AG10803 (cell line): ENCODE measurements around the gene SLC12A5.

Experiments
- DNase-seq: peaks from one replicate; pipeline ENCODE4 v3.0.0; 2010; ENCODE audit warnings: low read depth
- H3K4me3 ChIP-seq: 2 replicates; pipeline ENCODE4 v1.5.1; 2011; ENCODE audit warnings: mild to moderate bottlenecking, low read length, control low read depth
- TF ChIP-seq, protein P1 (sequence below): conservative IDR thresholded peaks from 2 replicates; pipeline ENCODE4 v1.5.1; 2011; ENCODE audit warnings: mild to moderate bottlenecking, low read length, control low read depth, inconsistent platforms

The SLC12A5 gene

DNA sequence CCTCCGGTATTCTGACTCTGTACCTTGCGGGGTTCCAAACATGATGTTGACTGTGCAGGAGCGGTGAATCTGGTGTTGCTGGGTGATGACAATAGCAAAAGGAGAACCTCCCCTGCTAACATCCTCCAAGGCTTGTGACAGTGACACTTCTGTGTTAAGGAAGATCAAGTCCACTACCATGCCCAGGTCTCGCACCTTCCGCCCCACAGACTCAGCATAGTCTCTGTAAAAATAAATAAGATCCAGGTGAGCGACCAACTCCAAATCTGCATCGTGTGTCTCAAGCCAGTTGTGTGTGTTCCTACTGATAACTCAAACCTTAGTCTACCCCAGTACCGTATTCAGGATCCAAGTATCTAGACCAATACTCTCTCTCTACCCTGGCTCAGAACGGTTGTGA lies 36.0 kb downstream of the SLC12A5 start:
- TF ChIP-seq, protein P1, sequence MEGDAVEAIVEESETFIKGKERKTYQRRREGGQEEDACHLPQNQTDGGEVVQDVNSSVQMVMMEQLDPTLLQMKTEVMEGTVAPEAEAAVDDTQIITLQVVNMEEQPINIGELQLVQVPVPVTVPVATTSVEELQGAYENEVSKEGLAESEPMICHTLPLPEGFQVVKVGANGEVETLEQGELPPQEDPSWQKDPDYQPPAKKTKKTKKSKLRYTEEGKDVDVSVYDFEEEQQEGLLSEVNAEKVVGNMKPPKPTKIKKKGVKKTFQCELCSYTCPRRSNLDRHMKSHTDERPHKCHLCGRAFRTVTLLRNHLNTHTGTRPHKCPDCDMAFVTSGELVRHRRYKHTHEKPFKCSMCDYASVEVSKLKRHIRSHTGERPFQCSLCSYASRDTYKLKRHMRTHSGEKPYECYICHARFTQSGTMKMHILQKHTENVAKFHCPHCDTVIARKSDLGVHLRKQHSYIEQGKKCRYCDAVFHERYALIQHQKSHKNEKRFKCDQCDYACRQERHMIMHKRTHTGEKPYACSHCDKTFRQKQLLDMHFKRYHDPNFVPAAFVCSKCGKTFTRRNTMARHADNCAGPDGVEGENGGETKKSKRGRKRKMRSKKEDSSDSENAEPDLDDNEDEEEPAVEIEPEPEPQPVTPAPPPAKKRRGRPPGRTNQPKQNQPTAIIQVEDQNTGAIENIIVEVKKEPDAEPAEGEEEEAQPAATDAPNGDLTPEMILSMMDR = no peak
- DNase-seq = no peak
- H3K4me3 ChIP-seq = no peak overlapping the region

DNA sequence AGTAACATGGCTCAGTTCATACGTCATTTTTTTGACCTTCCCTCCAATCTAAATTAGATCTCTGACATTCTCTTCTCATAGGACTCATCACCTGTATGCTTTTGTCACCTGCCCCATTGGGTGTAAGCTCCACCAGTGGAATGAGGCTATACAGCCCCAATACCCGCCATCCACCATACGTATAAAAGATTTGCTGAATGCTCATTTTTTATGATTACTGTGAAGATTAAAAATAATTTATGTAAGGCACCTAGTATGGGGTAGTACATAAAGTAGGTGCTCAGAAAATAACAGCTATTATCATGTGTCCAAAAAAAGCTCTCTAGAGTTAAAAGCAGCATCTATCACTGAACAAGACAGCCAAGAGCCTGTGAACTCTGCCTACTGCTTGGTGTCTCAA lies 36.7 kb downstream of the SLC12A5 start:
- H3K4me3 ChIP-seq = no peak overlapping the region
- TF ChIP-seq, protein P1 = no peak
- no peak for DNase-seq

DNA sequence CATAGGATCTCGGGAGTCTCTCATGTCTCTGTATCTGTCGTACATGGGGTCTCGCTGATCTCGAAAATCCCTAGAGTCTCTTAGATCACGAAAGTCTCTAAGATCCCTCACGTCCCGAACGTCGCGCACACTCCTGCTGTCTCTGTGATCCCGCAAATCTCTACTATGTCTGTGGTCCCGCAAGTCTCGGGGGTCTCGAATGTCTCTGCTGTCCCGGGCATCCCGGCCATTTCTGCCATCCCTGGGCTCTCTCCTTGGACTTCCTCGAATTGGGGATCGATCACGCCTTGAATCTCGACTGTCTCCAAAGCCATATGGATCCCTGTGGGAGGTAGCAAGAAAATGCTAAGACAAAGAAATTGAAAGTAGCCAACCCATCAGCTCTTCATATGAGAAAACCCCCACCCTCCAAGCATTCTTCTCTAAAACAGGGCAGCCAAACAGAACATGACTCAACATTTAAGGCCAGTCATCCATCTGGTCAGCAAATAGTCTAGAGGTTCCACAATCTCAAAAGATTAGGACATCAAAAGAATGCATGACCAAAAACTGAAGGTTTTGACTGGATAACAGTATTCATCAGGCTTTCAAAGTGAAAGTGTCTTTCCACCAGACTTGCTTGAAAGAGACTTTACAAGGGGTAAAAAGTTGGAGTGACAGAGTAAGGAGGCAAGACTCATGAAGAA lies 41.3 kb downstream of the SLC12A5 start:
- peak; percentile 66 for DNase-seq
- no peak overlapping the region; the same call in 1 of the 2 replicates for H3K4me3 ChIP-seq
- TF ChIP-seq, protein P1 = no peak

DNA sequence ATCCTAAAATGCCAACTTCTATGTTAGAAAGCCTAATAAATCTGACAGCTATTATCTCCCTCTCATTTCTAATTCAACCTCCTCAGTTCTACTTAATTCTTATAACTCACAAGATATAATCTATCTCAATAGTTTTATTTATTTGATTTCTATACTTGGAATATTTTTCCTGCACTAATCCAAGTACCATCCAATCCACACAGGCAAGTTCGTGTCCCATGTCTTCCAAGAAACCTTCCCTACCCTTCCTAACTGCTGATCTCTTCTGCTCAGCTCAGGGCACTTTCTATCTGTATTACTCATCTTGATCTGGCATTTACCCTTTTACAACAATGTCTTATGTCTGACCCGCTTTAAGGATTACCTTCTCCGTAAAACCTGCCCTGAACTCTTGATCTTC lies 42.6 kb downstream of the SLC12A5 start:
- H3K4me3 ChIP-seq = no peak overlapping the region
- no peak for DNase-seq
- TF ChIP-seq, protein P1 = no peak

DNA sequence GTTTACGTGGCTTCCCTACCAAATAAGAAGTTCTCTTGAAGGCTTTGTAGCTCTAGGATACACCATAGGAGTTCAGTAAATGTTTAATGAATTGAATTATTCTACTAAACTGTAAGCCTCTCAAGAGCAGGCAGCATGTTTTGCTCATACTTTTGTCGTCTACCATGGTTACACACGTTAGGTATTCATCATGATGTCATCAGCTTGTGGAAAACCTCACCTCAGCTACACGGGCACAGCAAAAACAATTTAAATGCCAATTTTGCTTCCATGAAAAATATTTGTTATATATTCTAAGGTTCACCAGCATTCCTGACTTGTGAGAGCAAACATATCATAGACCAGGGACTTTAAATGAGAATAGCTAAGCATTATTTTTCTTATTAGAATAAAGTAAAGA lies 44.0 kb downstream of the SLC12A5 start:
- TF ChIP-seq, protein P1 = no peak
- DNase-seq = no peak
- no peak overlapping the region for H3K4me3 ChIP-seq

DNA sequence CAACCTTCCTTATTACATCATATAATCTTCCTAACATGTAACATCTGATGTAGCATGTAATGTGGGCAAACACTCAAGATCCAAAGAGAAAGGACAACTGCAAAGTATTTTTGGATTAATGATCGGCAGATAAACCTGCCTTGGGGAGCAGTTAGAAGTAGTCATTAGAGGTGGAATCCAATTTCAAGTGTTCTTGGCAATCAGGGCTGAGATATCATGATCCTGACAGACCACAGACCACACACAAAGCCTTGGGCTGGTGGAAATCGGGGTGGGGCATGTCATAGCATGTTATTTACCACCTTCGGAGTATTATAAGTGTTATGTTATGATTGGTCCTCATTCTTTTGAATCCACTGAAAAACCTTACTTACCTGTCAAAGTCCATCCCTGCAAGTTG lies 44.4 kb downstream of the SLC12A5 start:
- no peak overlapping the region for H3K4me3 ChIP-seq
- no peak for DNase-seq
- TF ChIP-seq, protein P1 = no peak

DNA sequence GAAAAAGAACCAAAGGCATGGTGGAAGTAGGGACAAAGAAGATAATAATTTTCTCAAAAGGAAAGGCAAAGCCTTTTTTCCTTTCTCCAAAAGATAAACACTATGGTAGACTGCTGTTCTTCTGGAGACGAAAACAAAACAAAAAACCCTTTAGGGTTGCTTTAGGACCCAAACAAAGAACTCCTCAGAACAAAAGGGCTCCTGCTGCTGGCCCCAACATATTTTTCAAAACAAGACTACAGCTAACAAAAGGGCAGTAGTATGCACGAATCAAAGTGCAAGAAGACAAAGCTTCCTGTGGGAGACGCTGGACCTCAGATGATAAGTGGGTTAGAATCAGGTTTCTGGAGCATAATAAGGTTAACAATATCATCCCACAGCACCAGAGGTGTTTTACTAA lies 45.0 kb downstream of the SLC12A5 start:
- no peak overlapping the region for H3K4me3 ChIP-seq
- no peak for DNase-seq
- TF ChIP-seq, protein P1 = no peak
